Gastroesophageal sphincter (tissue), 3 donors: ENCODE data around the gene ROCK2.

Source experiments
- CTCF ChIP-seq, 4 experiments: fragments of 200-600 bp in 2 of 4; fragments of 450-650 bp in 2 of 4; sonication (generic) in 1 of 4; IDR thresholded peaks; one replicate each; pipeline ENCODE4 v1.5.1; 2017 to 2019; ENCODE audit warnings: antibody characterized with exemption in 4 of 4, mild to moderate bottlenecking in 2 of 4, moderate library complexity in 2 of 4
- EP300 ChIP-seq: sonication (generic); formaldehyde crosslinking; IDR thresholded peaks from one replicate; pipeline ENCODE4 v1.6.1; 2017; ENCODE audit warnings: antibody characterized with exemption, mild to moderate bottlenecking
- POLR2A ChIP-seq, 2 donors: fragments of 450-650 bp; IDR thresholded peaks; one replicate each; pipeline ENCODE4 v1.6.1; 2017; ENCODE audit warnings: antibody characterized with exemption in 2 of 2, mild to moderate bottlenecking in 2 of 2, moderate library complexity in 1 of 2
- POLR2AphosphoS5 ChIP-seq: sonication (generic); formaldehyde crosslinking; IDR thresholded peaks from one replicate; pipeline ENCODE4 v1.6.1; 2017; ENCODE audit warnings: antibody characterized with exemption

- TF ChIP-seq CTCF (IDR thresholded peaks at IDR 0.05) (no peak), EP300 (no peak), POLR2A (IDR thresholded peaks at IDR 0.05) (no peak), POLR2AphosphoS5 (no peak)
These were observed 200.2 kb downstream of the ROCK2 start for GRCh38 chr2:11144077-11144737.
